Measurements from ENCODE around the gene C9orf78.

C9orf78 gene

GRCh38 chr9:129826759-129827158 is 8.3 kb downstream of the C9orf78 start:
- H3K27ac ChIP-seq (ENCODE audit: low read depth, low read length) = no peak overlapping the region
- H3K9me3 ChIP-seq (ENCODE audit: control insufficient read depth in 5 of 5, low read length in 5 of 5) = no peaks in the 10 kb centered on the region
- H3K4me3 ChIP-seq (ENCODE audit: low read depth in 1 of 5, low read length in 5 of 5) = no peak overlapping the region
- no peak overlapping the region for H3K9ac ChIP-seq (ENCODE audit: low read length in 5 of 5)
- peaks cover 6 to 55% (median 41%) of the 10 kb centered on the region in 5 donors for H3K36me3 ChIP-seq (ENCODE audit: control insufficient read depth in 5 of 5, insufficient read depth in 5 of 5, low read length in 5 of 5)
- peaks cover 2 to 9% (median 8%) of the 10 kb centered on the region in 5 donors for H3K4me1 ChIP-seq (ENCODE audit: control insufficient read depth in 5 of 5, insufficient read depth in 5 of 5, low read length in 5 of 5)
- H3K27me3 ChIP-seq (ENCODE audit: control insufficient read depth in 5 of 5, insufficient read depth in 4 of 5, low read length in 5 of 5) = no peaks in the 10 kb centered on the region

- no peak overlapping the region for H3K27ac ChIP-seq (ENCODE audit: low read depth, low read length)
- H3K4me3 ChIP-seq (ENCODE audit: low read depth in 1 of 5, low read length in 5 of 5) = no peak overlapping the region
- no peak overlapping the region for H3K9ac ChIP-seq (ENCODE audit: low read length in 5 of 5)
- peaks cover 6 to 55% (median 40%) of the 10 kb centered on the region in 5 donors for H3K36me3 ChIP-seq (ENCODE audit: control insufficient read depth in 5 of 5, insufficient read depth in 5 of 5, low read length in 5 of 5)
- no peaks in the 10 kb centered on the region for H3K9me3 ChIP-seq (ENCODE audit: control insufficient read depth in 5 of 5, low read length in 5 of 5)
- H3K4me1 ChIP-seq (ENCODE audit: control insufficient read depth in 5 of 5, insufficient read depth in 5 of 5, low read length in 5 of 5) = peaks cover 2 to 9% (median 8%) of the 10 kb centered on the region in 5 donors
- no peaks in the 10 kb centered on the region for H3K27me3 ChIP-seq (ENCODE audit: control insufficient read depth in 5 of 5, insufficient read depth in 4 of 5, low read length in 5 of 5)
These were observed 8.7 kb downstream of the C9orf78 start for GRCh38 chr9:129826344-129826743.

- H3K9ac ChIP-seq (ENCODE audit: low read length in 5 of 5) = peak within 1 kb of the TSS in 4 of 5 donors; percentile 61 to 88 (median 78)
These were observed 11.0 kb downstream of the C9orf78 start, which contains the start of gene TOR1A for GRCh38 chr9:129823935-129824601. TOR1A (minus strand) TSS chr9:129824136; CDS start chr9:129824085, 51 bp downstream.

GRCh38 chr9:129823542-129823934 is 11.5 kb downstream of the C9orf78 start:
- Histone ChIP-seq H3K4me1 (ENCODE audit: control insufficient read depth in 5 of 5, insufficient read depth in 5 of 5, low read length in 5 of 5) (peaks cover 2 to 9% (median 8%) of the 10 kb centered on the region in 5 donors), H3K4me3 (ENCODE audit: low read depth in 1 of 5, low read length in 5 of 5) (peak overlapping the region in 4 of 5 donors; percentile 76 to 95 (median 84)), H3K9ac (ENCODE audit: low read length in 5 of 5) (peak overlapping the region in 3 of 5 donors; percentile 55 to 84 (median 80)), H3K27ac (ENCODE audit: low read depth, low read length) (no peak overlapping the region), H3K9me3 (ENCODE audit: control insufficient read depth in 5 of 5, low read length in 5 of 5) (no peaks in the 10 kb centered on the region), H3K27me3 (ENCODE audit: control insufficient read depth in 5 of 5, insufficient read depth in 4 of 5, low read length in 5 of 5) (no peaks in the 10 kb centered on the region), H3K36me3 (ENCODE audit: control insufficient read depth in 5 of 5, insufficient read depth in 5 of 5, low read length in 5 of 5) (peaks cover 0 to 47% (median 29%) of the 10 kb centered on the region in 5 donors)

More at GRCh38 chr9:129823935-129824601, 11.0 kb downstream of the C9orf78 start, which contains the start of gene TOR1A:
- H3K36me3 ChIP-seq (ENCODE audit: control insufficient read depth in 5 of 5, insufficient read depth in 5 of 5, low read length in 5 of 5) = peaks cover 0 to 47% (median 29%) of the 10 kb centered on the region in 5 donors
- H3K9me3 ChIP-seq (ENCODE audit: control insufficient read depth in 5 of 5, low read length in 5 of 5) = no peaks in the 10 kb centered on the region
- H3K4me3 ChIP-seq (ENCODE audit: low read depth in 1 of 5, low read length in 5 of 5) = peak within 1 kb of the TSS; percentile 76 to 95 (median 80)
- H3K27ac ChIP-seq (ENCODE audit: low read depth, low read length) = no peak within 1 kb of the TSS
- no peaks in the 10 kb centered on the region for H3K27me3 ChIP-seq (ENCODE audit: control insufficient read depth in 5 of 5, insufficient read depth in 4 of 5, low read length in 5 of 5)
- H3K4me1 ChIP-seq (ENCODE audit: control insufficient read depth in 5 of 5, insufficient read depth in 5 of 5, low read length in 5 of 5) = peaks cover 2 to 9% (median 8%) of the 10 kb centered on the region in 5 donors

GRCh38 chr9:129822898-129823541 is 12.1 kb downstream of the C9orf78 start:
- Histone ChIP-seq H3K27ac (ENCODE audit: low read depth, low read length) (no peak overlapping the region), H3K4me3 (ENCODE audit: low read depth in 1 of 5, low read length in 5 of 5) (peak overlapping the region; percentile 56 to 95 (median 80)), H3K9me3 (ENCODE audit: control insufficient read depth in 5 of 5, low read length in 5 of 5) (no peaks in the 10 kb centered on the region), H3K36me3 (ENCODE audit: control insufficient read depth in 5 of 5, insufficient read depth in 5 of 5, low read length in 5 of 5) (peaks cover 0 to 47% (median 31%) of the 10 kb centered on the region in 5 donors), H3K9ac (ENCODE audit: low read length in 5 of 5) (peak overlapping the region in 4 of 5 donors; percentile 61 to 88 (median 78)), H3K27me3 (ENCODE audit: control insufficient read depth in 5 of 5, insufficient read depth in 4 of 5, low read length in 5 of 5) (no peaks in the 10 kb centered on the region), H3K4me1 (ENCODE audit: control insufficient read depth in 5 of 5, insufficient read depth in 5 of 5, low read length in 5 of 5) (peaks cover 2 to 9% (median 8%) of the 10 kb centered on the region in 5 donors)

- Histone ChIP-seq H3K27me3 (ENCODE audit: control insufficient read depth in 5 of 5, insufficient read depth in 4 of 5, low read length in 5 of 5) (no peaks in the 10 kb centered on the region), H3K4me1 (ENCODE audit: control insufficient read depth in 5 of 5, insufficient read depth in 5 of 5, low read length in 5 of 5) (no peaks in the 10 kb centered on the region), H3K9me3 (ENCODE audit: control insufficient read depth in 5 of 5, low read length in 5 of 5) (no peaks in the 10 kb centered on the region), H3K27ac (ENCODE audit: low read depth, low read length) (no peak overlapping the region), H3K9ac (ENCODE audit: low read length in 5 of 5) (no peak overlapping the region), H3K36me3 (ENCODE audit: control insufficient read depth in 5 of 5, insufficient read depth in 5 of 5, low read length in 5 of 5) (peaks cover 0 to 89% (median 65%) of the 10 kb centered on the region in 5 donors), H3K4me3 (ENCODE audit: low read depth in 1 of 5, low read length in 5 of 5) (no peak overlapping the region)
These were observed 18.3 kb downstream of the C9orf78 start for GRCh38 chr9:129816501-129817435.

- Histone ChIP-seq H3K9me3 (ENCODE audit: control insufficient read depth in 5 of 5, low read length in 5 of 5) (no peaks in the 10 kb centered on the region), H3K36me3 (ENCODE audit: control insufficient read depth in 5 of 5, insufficient read depth in 5 of 5, low read length in 5 of 5) (peaks cover 0 to 81% (median 62%) of the 10 kb centered on the region in 5 donors), H3K4me3 (ENCODE audit: low read depth in 1 of 5, low read length in 5 of 5) (no peak overlapping the region), H3K27ac (ENCODE audit: low read depth, low read length) (no peak overlapping the region), H3K9ac (ENCODE audit: low read length in 5 of 5) (no peak overlapping the region), H3K4me1 (ENCODE audit: control insufficient read depth in 5 of 5, insufficient read depth in 5 of 5, low read length in 5 of 5) (no peaks in the 10 kb centered on the region), H3K27me3 (ENCODE audit: control insufficient read depth in 5 of 5, insufficient read depth in 4 of 5, low read length in 5 of 5) (no peaks in the 10 kb centered on the region)
These were observed 19.8 kb downstream of the C9orf78 start for GRCh38 chr9:129815278-129815677.

GRCh38 chr9:129814432-129815223 is 20.4 kb downstream of the C9orf78 start:
- Histone ChIP-seq H3K36me3 (ENCODE audit: control insufficient read depth in 5 of 5, insufficient read depth in 5 of 5, low read length in 5 of 5) (peaks cover 0 to 83% (median 66%) of the 10 kb centered on the region in 5 donors), H3K27ac (ENCODE audit: low read depth, low read length) (no peak overlapping the region), H3K9ac (ENCODE audit: low read length in 5 of 5) (no peak overlapping the region), H3K9me3 (ENCODE audit: control insufficient read depth in 5 of 5, low read length in 5 of 5) (no peaks in the 10 kb centered on the region), H3K4me3 (ENCODE audit: low read depth in 1 of 5, low read length in 5 of 5) (no peak overlapping the region), H3K27me3 (ENCODE audit: control insufficient read depth in 5 of 5, insufficient read depth in 4 of 5, low read length in 5 of 5) (no peaks in the 10 kb centered on the region), H3K4me1 (ENCODE audit: control insufficient read depth in 5 of 5, insufficient read depth in 5 of 5, low read length in 5 of 5) (no peaks in the 10 kb centered on the region)

GRCh38 chr9:129813661-129814060 is 21.4 kb downstream of the C9orf78 start:
- H3K27ac ChIP-seq (ENCODE audit: low read depth, low read length) = no peak overlapping the region
- no peak overlapping the region for H3K4me3 ChIP-seq (ENCODE audit: low read depth in 1 of 5, low read length in 5 of 5)
- peaks cover 0 to 88% (median 67%) of the 10 kb centered on the region in 5 donors for H3K36me3 ChIP-seq (ENCODE audit: control insufficient read depth in 5 of 5, insufficient read depth in 5 of 5, low read length in 5 of 5)
- no peaks in the 10 kb centered on the region for H3K9me3 ChIP-seq (ENCODE audit: control insufficient read depth in 5 of 5, low read length in 5 of 5)
- H3K9ac ChIP-seq (ENCODE audit: low read length in 5 of 5) = no peak overlapping the region
- H3K27me3 ChIP-seq (ENCODE audit: control insufficient read depth in 5 of 5, insufficient read depth in 4 of 5, low read length in 5 of 5) = no peaks in the 10 kb centered on the region
- H3K4me1 ChIP-seq (ENCODE audit: control insufficient read depth in 5 of 5, insufficient read depth in 5 of 5, low read length in 5 of 5) = no peaks in the 10 kb centered on the region
